Ovary (tissue), 3 donors: ENCODE data around the gene THAP4.

ENCODE experiments used
- CTCF ChIP-seq, 3 donors: fragments of 450-650 bp in 2 of 3; fragments of 200-600 bp in 1 of 3; IDR thresholded peaks; one replicate each; pipeline versions ENCODE4 v1.5.1 to v1.8.0; 2016 to 2022; ENCODE audit warnings: antibody characterized with exemption in 3 of 3, mild to moderate bottlenecking in 1 of 3
- POLR2A ChIP-seq: fragments of 450-650 bp; IDR thresholded peaks from one replicate; pipeline ENCODE4 v1.6.1; 2017; ENCODE audit warnings: antibody characterized with exemption, mild to moderate bottlenecking, moderate library complexity
- donor health status: DM: no; HTN: no; CAD: no.

GRCh38 chr2:241680827-241681599 is 44.1 kb upstream of the THAP4 start:
- TF ChIP-seq POLR2A = no peak
- TF ChIP-seq CTCF (IDR thresholded peaks at IDR 0.05) = no peak
